Spleen (tissue), 11 donors: ENCODE results near the gene LYRM4. TPM values are rescaled to one million over a fixed set of nuclear protein-coding genes. Genes with fewer than 3 reads are reported as not detected.

Experiments used
- DNase-seq: peaks from one replicate; pipeline ENCODE4 v3.0.0-alpha.2; 2020
- H3K27ac ChIP-seq, 8 donors: fragments of 200-600 bp; sonication (generic) in 7 of 8; 1 replicate in 4 of 8; 2 replicates in 4 of 8; pipeline versions ENCODE4 v1.5.0 to v1.8.0; 2016 to 2021; ENCODE audit warnings: inconsistent platforms in 4 of 8, mild to moderate bottlenecking in 4 of 8, moderate library complexity in 1 of 8
- H3K27me3 ChIP-seq, 7 donors: fragments of 200-600 bp; sonication (generic) in 6 of 7; replicated peaks in 1 of 7; 1 replicate in 4 of 7; 2 replicates in 3 of 7; pipeline versions ENCODE4 v1.5.0 to v1.8.0; 2016 to 2021; ENCODE audit warnings: inconsistent platforms in 3 of 7, mild to moderate bottlenecking in 1 of 7
- H3K36me3 ChIP-seq, 6 donors: fragments of 200-600 bp; sonication (generic) in 5 of 6; 1 replicate in 4 of 6; 2 replicates in 2 of 6; pipeline versions ENCODE4 v1.5.0 to v1.8.0; 2016 to 2021; ENCODE audit warnings: inconsistent platforms in 2 of 6
- H3K4me1 ChIP-seq, 6 donors: fragments of 200-600 bp; sonication (generic) in 5 of 6; 1 replicate in 3 of 6; 2 replicates in 3 of 6; pipeline versions ENCODE4 v1.5.0 to v1.8.0; 2016 to 2021; ENCODE audit warnings: inconsistent platforms in 3 of 6
- H3K4me3 ChIP-seq, 8 donors: fragments of 200-600 bp; sonication (generic) in 7 of 8; 1 replicate in 4 of 8; 2 replicates in 4 of 8; pipeline versions ENCODE4 v1.5.0 to v1.8.0; 2016 to 2021; ENCODE audit warnings: inconsistent platforms in 4 of 8, mild to moderate bottlenecking in 4 of 8, moderate library complexity in 2 of 8
- H3K9me3 ChIP-seq, 8 donors: fragments of 200-600 bp; sonication (generic) in 7 of 8; 1 replicate in 4 of 8; 2 replicates in 4 of 8; pipeline versions ENCODE4 v1.5.0 to v1.8.0; 2016 to 2021; ENCODE audit warnings: inconsistent platforms in 4 of 8
- POLR2A ChIP-seq, 3 donors: fragments of 450-650 bp; IDR thresholded peaks; one replicate each; pipeline ENCODE4 v1.5.1; 2017; ENCODE audit warnings: antibody characterized with exemption in 3 of 3, mild to moderate bottlenecking in 1 of 3
- POLR2AphosphoS5 ChIP-seq, 3 donors: sonication (generic); formaldehyde crosslinking; IDR thresholded peaks; one replicate each; pipeline ENCODE4 v1.5.1; 2017; ENCODE audit warnings: antibody characterized with exemption in 3 of 3
- WGBS, 5 donors: extraction: QIAGEN DNeasy Blood & Tissue Kit in 3 of 5; methylation state at CpG; one replicate each; pipeline versions ENCODE4 v1.1.5 to v1.1.7; 2013 to 2018; 5-methylcytosine and 5-hydroxymethylcytosine counted together
- intact Hi-C: fragments of 100-400 bp; cut with DNase I; formaldehyde crosslinking; loops from one replicate; pipeline ENCODE4 v1.15.0; 2023; ENCODE audit warnings: low total_unique reads
- polyA plus RNA-seq, 3 donors: library from polyadenylated mRNA; stranded (reverse); fragments of 200-250 nt; gene quantifications; one replicate each; pipeline ENCODE4 v1.2.1, GENCODE V29; 2013
- total RNA-seq, 7 donors: library from RNA; depleted of rRNA in 3 of 7; stranded (reverse); fragments of >200 nt in 3 of 7; fragmentation: NEBNext Ultra II Directional in 4 of 7; extraction: Animal tissue kit (Norgen Biotek cat#: 25700) in 4 of 7; gene quantifications; one replicate each; pipeline versions ENCODE4 v1.1.0 to v1.2.1, GENCODE V29; 2016 to 2021
- TF ChIP-seq, protein P1 (sequence below), 11 experiments: fragments of 200-600 bp in 7 of 11; fragments of 450-650 bp in 4 of 11; sonication (generic) in 4 of 11; IDR thresholded peaks in 8 of 11; conservative IDR thresholded peaks in 3 of 11; 1 replicate in 7 of 11; 2 replicates in 4 of 11; pipeline versions ENCODE4 v1.4.0 to v1.8.0; 2016 to 2021; ENCODE audit warnings: antibody characterized with exemption in 11 of 11, inconsistent platforms in 4 of 11, mild to moderate bottlenecking in 1 of 11
- donor health status: healthy with polysubstance abuse.
- donor health status: DM: no; HTN: no; CAD: no; lungs with moderate emphysema.
- donor health status: DM: no; HTN: no; CAD: no.
- donor health status: Bipolar disorder and iron deficiency.
- donor health status: healthy.
- donor health status: DM: no; HTN: no; CAD: no.
- donor health status: DM: yes; HTN: yes; CAD: no.

The LYRM4 gene
- total and polyA plus RNA-seq, 10 donors = 32.1 to 58.1 (median 38.7) TPM

DNA sequence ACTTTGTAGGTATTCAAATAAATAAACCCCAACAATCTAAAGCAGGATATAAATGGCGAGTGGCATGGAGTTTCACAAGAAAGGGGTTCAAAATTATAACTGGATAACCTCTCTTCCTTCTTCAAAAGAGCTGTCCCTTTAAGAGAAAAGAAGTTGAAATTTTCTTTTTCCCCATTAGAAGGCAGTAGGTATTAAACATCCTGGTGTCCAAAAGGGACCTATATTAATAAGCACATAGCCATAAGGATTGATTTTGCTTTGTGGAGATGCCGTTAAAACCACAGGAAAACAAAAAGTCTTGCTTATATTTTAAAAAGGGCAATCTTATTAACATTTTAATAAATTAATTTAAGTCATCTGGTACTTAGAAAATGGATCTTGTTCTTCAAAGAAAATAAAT lies 76.5 kb downstream of the LYRM4 start:
- intact Hi-C loops = no loop called here
- no peak overlapping the region for H3K4me3 ChIP-seq
- no peak for DNase-seq
- TF ChIP-seq, protein P1, sequence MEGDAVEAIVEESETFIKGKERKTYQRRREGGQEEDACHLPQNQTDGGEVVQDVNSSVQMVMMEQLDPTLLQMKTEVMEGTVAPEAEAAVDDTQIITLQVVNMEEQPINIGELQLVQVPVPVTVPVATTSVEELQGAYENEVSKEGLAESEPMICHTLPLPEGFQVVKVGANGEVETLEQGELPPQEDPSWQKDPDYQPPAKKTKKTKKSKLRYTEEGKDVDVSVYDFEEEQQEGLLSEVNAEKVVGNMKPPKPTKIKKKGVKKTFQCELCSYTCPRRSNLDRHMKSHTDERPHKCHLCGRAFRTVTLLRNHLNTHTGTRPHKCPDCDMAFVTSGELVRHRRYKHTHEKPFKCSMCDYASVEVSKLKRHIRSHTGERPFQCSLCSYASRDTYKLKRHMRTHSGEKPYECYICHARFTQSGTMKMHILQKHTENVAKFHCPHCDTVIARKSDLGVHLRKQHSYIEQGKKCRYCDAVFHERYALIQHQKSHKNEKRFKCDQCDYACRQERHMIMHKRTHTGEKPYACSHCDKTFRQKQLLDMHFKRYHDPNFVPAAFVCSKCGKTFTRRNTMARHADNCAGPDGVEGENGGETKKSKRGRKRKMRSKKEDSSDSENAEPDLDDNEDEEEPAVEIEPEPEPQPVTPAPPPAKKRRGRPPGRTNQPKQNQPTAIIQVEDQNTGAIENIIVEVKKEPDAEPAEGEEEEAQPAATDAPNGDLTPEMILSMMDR (IDR thresholded peaks at IDR 0.05 in 8 of 11, conservative IDR thresholded peaks at IDR 0.05 in 3 of 11) = no peak
- TF ChIP-seq POLR2A (IDR thresholded peaks at IDR 0.05) = no peak
- TF ChIP-seq POLR2AphosphoS5 (IDR thresholded peaks at IDR 0.05) = no peak
- no peak overlapping the region for H3K27ac ChIP-seq
- no peaks in the 10 kb centered on the region for H3K27me3 ChIP-seq
- WGBS, 5 donors = 59 to 74% (median 71%) methylated on average over 2 of the region's 2 CpGs
- no peaks in the 10 kb centered on the region for H3K9me3 ChIP-seq
- H3K36me3 ChIP-seq = no peaks in the 10 kb centered on the region
- H3K4me1 ChIP-seq = peaks cover 0 to 6% (median 0%) of the 10 kb centered on the region in 6 donors

DNA sequence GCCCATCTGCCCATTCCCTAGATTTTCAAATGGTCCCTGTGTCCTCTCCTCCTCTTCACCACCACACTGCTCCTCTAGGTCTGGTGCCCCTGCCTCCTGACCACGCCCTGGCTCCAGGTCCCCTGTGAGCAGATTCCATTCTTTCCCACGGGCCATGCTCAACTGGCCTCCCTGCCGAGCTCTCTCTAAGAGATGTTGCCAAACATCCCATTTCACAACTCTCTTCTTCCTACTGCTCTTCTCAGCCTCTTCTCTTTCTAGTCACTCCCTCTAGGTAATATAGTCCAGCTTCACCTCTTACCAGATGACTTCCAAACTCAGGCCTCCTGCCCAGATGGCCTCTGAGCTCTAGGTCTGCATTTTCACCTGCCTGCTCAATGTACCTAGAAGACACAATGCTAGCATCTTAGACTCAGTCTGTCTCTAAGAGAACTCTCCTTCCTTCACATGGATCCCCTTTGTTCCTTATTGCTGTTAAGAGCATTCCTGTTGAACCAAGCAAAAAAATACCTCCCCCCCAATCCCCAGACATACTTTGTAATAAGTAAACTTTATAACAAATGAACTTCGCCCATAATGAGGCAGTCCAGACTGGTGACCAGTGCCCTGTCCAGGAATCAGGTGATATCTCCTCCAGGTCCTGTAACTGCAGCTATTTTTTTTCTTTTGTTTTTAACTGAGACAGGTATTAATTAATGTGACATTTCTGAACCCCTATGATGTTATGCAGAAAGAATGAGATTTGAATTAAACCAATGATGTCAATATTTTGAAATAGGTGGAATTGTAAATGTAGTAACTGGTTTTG lies 79.0 kb downstream of the LYRM4 start:
- WGBS, 5 donors = 61 to 78% (median 70%) methylated on average over 4 of the region's 4 CpGs
- no peaks in the 10 kb centered on the region for H3K27me3 ChIP-seq

DNA sequence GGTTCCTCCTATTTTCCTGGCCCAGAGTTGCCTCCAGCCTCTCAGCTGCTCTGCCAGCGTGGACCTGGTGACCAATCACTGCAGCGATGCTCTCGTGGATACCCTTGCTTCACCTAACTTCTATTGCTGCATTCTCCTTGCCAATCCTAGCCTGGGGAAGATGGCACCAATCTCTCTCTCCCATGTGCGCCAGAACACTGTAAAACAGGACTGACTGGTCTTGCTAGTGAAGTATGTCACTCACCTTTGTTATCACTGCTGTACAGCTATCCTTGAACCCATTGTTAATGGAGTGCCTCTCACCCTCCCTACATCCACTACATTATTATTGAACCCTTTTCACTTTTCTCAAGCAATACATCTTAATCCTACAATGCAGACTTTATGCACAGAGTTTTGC lies 80.1 kb downstream of the LYRM4 start:
- Histone ChIP-seq H3K36me3 (no peaks in the 10 kb centered on the region), H3K4me3 (no peak overlapping the region), H3K4me1 (peaks cover 0 to 21% (median 7%) of the 10 kb centered on the region in 6 donors), H3K9me3 (no peaks in the 10 kb centered on the region), H3K27ac (no peak overlapping the region), H3K27me3 (no peaks in the 10 kb centered on the region)
- intact Hi-C loops = no loop called here
- WGBS, 5 donors = 91 to 99% (median 98%) methylated on average over 4 of the region's 4 CpGs
- TF ChIP-seq, protein P1 (IDR thresholded peaks at IDR 0.05 in 8 of 11, conservative IDR thresholded peaks at IDR 0.05 in 3 of 11) = no peak
- TF ChIP-seq POLR2A (IDR thresholded peaks at IDR 0.05) (no peak), POLR2AphosphoS5 (IDR thresholded peaks at IDR 0.05) (no peak)
- no peak for DNase-seq

More for the DNA sequence above, 79.0 kb downstream of the LYRM4 start:
- peaks cover 0 to 12% (median 0%) of the 10 kb centered on the region in 6 donors for H3K4me1 ChIP-seq
- TF ChIP-seq, protein P1 (IDR thresholded peaks at IDR 0.05 in 8 of 11, conservative IDR thresholded peaks at IDR 0.05 in 3 of 11) = no peak
- no peak for TF ChIP-seq POLR2A (IDR thresholded peaks at IDR 0.05)
- no peak for TF ChIP-seq POLR2AphosphoS5 (IDR thresholded peaks at IDR 0.05)
- intact Hi-C loops = no loop called here
- H3K4me3 ChIP-seq = no peak overlapping the region
- no peaks in the 10 kb centered on the region for H3K9me3 ChIP-seq
- H3K36me3 ChIP-seq = no peaks in the 10 kb centered on the region
- no peak overlapping the region for H3K27ac ChIP-seq
- DNase-seq = no peak

DNA sequence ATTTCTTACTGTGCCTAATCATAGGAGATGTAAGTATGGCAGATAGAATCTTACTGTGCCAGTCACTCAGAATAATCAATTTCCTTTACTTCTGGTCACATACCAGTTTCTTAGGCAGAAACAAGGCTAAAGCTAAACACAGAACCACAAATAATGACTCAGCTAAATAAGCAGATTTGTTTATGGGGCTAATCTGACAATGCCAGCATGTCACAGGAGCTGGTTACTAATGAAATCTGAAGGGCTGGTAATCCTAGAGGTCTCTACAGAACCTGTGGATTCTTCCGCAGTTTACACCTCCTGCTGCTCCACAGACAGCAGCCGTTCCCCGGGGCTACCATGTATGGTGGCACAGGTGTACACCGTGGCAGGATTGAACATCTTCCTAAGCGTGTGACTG lies 80.8 kb downstream of the LYRM4 start:
- DNase-seq = no peak
- H3K36me3 ChIP-seq = no peaks in the 10 kb centered on the region
- no peaks in the 10 kb centered on the region for H3K27me3 ChIP-seq
- H3K4me3 ChIP-seq = no peak overlapping the region
- intact Hi-C loops = no loop called here
- WGBS, 5 donors = 93 to 99% (median 95%) methylated on average over 5 of the region's 5 CpGs
- H3K4me1 ChIP-seq = peaks cover 0 to 28% (median 13%) of the 10 kb centered on the region in 6 donors
- no peaks in the 10 kb centered on the region for H3K9me3 ChIP-seq
- H3K27ac ChIP-seq = no peak overlapping the region
- TF ChIP-seq, protein P1 (IDR thresholded peaks at IDR 0.05 in 8 of 11, conservative IDR thresholded peaks at IDR 0.05 in 3 of 11) = no peak
- TF ChIP-seq POLR2AphosphoS5 (IDR thresholded peaks at IDR 0.05) (no peak), POLR2A (IDR thresholded peaks at IDR 0.05) (no peak)
